D341Med (cell line): Measurements from ENCODE around the gene WASF2.
A peak's percentile ranks its signal among the peaks of the same experiment; 100 is the strongest.

ENCODE experiments used
- DNase-seq: peaks from one replicate; pipeline ENCODE4 v3.0.0; 2012; ENCODE audit warnings: low spot score

The WASF2 gene

DNA sequence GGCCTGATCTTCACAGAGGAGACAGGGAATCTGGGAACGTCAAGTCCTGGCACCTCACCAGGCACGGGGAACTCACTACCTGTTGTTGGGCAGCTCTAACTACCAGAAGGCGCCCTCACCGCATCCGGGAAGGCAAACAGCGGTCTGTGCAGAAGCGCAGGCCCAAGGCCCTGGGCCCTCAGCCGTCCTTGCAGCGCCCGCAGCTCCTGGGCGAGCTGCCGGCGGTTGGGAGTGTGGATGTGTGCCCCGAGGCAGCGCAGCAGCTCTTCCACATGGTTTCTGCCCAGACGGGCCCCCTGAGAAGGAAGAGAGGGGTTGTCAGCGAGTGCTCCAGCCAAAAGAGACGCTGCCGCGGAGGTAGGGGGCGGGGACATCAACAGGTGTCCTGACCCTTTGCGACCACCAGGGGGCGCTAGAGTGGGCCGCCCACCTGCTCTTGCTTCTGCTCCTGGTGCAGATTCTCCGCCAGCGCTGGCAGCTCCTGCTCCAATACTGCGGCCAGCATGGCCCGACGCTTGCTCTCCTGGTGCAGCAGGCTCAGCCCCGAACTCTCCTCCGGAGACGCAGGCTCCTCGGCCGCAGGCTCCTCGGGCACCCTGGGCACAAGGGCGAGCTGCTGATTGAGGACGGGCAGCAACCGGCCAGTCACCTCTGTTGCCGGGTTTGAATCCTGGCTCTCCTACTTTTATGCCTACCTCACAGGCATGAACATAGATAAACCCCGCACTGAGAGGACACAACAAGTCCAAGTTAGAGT, 132.5 kb downstream of the WASF2 start:
- DNase-seq = peak; percentile 91

- no peak for DNase-seq
These were observed 133.2 kb downstream of the WASF2 start for GRCh38 chr1:27356619-27357280.

DNA sequence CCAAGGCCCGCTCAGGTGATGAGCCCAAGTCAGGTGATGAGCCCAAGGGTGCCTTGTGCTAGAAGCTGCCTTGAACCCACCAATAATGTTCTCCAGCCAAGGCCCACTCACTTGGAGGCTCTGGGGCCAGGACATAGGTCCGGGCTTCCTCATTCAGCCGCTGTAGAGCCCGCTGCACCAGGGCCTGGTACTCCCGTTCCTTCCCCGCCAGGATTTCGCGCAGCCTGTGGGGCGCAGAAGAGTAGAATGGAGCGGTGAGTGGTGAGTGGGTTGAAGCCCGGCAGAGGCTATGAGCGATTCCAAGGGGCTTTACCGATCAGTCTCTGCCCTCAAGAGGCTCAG, 133.7 kb downstream of the WASF2 start:
- no peak for DNase-seq

GRCh38 chr1:27355683-27356082, 134.3 kb downstream of the WASF2 start:
- DNase-seq = no peak
